KBM-7 (cell line): ENCODE measurements around the gene SRMS.
"Not testable (repeated sequence)": the region's sequence is repeated elsewhere in the genome, so short reads cannot be mapped to it uniquely, and the experiment has no call there.

Experiments
- DNase-seq: peaks from one replicate; pipeline ENCODE4 v3.0.0-alpha.2; 2015
- in situ Hi-C: fragments of 300-500 bp; cut with MboI; formaldehyde crosslinking; loops from 2 replicates; pipeline ENCODE4 v1.14.3; 2020; ENCODE audit warnings: low sequenced_read_pairs, low pct_unique_long_range_greater_than_20kb, mixed read lengths

Gene SRMS

DNA sequence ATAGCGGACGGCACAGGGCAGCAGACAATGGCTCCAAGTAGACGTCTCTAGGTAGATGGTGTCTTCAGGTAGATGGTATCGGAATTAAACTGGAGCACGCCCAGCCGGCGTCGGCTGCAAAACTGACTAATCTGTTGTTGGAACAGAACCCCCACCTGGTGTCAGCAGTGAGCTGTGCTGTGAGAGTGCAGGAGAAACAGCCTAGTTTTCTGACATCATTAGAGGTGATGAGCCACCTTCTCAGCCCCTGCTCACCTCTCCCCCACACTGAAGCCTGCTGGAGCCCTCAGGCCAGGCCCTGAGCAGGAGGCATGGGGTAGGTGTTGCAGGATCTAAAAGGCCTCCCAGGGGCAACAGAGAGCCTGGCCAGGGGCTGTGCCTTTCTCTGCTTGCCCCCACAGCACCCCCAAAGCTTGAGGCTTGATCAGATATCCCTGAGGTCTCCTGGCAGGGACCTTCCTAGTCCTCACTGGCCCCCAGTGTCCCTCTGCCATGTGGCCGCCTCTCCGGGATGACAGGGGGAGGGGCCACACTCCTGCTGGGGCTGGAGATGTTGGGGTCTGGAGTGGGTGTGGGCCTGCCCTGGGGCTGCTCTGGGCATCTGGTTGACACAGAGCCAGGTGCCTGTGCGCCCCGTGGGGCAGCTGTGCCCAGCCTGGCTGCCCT lies 33.4 kb upstream of the SRMS start:
- peak; percentile 37 for DNase-seq
- in situ Hi-C loops: no loop called here

DNA sequence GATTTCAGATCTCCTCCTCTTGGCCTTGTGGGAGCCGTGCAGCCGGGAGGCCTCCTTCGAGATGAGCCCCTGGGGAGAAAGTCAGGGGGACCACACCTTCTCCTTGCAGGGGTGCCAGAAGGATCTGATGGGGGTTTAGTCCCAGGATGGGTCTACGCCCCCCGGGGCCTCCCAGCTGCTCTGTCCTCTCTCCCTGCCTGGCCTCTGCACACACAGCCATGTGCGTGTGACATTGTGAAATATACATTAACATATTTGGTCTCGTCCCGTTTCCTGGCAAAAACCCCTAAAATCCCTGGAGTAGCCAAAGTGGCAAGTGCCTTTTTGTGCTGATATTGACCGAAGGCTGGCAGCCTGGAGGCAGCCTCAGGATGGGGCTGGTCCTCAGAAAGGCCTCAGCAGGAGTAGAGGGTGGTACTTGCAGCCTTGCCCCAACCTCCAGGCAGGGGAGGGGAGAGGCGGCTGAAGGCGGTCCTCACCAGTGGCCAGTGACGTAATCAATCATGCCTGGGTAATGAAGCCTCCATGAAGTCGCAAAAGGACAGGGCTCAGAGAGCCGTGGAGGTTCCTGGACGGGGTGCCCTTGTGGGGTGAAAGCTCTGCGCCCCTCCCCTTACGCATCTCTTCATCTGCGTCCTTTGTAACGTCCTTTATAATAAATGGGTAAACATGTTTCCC lies 31.6 kb upstream of the SRMS start:
- in situ Hi-C loops: no loop called here
- DNase-seq: no peak

DNA sequence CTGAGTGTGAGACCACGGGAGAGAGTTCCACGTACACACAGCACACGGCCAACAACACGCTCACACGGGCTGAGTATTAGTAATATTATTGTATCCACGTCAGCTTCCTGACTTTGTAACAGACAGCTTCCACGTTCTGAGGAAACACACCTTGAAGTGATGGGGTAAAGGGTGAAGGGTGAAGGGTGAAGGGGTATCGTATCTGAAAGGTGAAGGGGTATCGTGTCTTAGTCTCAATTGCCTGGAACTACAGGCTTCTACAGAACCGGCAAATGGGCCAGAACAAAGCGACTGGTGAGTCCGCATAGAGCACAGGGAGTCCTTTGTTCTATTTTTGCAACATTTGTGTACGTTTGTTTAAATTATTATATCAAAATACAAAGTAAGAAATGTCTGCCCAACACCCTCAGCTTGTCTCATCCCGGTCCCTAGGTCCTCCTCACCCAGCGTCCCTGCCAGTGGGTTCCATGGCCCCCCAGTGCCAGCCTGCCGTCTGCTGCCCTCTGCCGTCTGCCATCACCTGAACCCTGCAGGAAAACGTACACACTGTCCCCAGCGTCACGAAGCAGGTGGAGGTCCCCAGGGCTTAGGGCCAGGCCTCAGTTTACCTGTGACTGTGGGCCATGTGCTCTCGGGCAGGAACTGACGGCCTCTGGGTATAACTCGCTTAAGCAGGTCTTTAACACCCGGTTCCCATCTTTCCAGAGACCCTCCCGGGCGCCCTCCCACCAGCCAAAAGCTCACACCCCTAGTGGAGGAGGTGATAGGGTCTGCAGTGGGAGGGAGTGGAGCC lies 30.9 kb upstream of the SRMS start:
- no peak for DNase-seq

DNA sequence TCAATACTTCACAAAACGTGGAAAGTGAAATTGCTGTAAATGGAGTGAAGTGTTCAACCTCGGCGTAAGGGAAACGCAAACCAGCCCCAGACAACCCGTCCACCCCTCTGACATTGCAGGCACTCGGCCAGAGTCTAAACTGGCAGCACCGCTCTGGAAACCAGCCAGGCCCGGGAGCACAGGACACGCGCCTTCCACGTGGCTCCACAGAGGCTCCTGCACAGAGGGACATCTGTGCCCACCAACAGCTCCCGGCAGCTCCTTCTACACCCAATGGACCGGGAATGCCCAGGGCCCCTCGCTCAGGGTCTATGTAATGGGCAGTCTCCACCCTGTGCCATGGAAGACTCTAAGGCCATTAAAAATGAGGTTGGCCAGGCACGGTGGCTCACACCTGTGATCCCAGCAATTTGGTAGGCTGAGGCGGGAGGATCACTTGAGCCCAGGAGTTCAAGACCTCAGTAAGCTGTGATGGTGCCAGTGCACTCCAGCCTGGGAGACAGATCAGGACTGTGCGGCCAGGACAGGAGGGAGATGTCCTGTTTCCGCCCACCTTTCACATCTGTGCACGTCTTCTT lies 29.9 kb upstream of the SRMS start:
- DNase-seq: no peak
- in situ Hi-C loops: no loop called here

More for the DNA sequence above, 30.9 kb upstream of the SRMS start:
- in situ Hi-C loops: no loop called here

DNA sequence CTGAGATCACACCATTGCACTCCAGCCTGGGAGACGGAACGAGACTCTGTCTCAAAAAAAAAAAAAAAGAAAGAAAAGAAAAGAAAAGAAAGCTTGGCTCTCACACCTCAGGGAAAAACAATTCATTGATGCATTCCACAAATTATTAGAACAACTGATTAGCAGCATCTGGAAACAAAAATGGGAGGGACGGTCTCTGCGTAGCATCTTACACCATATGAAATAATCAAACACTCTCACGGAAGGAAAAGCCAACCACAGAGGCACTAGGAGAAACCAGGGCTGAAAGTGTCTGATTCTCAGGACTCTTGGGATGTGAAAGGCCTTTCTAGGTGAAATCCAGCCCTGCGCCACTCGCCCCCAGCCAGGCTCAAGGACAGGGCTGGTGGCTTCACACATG lies 28.8 kb upstream of the SRMS start:
- no peak for DNase-seq
- in situ Hi-C loops: no loop called here

DNA sequence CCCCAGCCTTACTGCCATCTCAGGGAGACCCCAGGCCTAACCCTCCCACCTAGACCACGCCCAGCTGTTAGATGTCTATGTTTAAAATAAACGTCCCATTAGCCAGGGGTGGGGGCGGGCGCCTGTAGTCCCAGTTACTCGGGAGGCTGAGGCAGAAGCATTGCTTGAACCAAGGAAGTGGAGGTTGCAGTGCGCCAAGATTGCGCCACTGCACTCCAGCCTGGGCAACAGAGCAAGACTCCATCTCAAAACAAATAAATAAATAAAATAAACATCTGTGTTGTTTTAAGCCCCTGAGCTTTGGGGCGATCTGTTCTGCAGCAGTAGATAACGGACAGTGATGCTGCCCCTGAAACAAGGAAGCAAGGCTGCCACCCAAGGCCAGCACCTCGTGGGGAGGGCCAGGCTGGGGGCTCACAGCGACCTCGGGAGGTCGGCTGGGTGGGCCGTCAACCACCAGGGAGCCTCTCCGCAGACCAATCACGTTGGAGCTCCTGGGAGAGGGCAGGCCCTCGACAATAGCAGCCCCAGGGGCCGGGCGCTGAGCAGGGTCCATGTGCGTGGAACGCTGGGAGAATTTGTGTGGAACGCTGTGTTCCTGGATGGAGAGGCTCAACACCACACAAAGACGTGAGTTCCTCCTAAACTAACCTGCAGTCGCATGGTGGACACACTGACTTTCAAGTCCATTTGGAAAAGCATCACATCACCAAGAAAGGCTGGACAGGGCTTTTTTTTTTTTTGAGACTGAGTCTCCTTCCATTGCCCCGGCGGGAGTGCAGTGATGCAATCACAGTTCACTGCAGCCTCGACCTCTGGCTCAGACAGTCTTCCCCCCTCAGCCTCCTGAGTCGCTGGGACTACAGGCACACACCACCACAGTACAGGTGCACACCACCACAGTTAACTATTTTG lies 27.5 kb upstream of the SRMS start:
- in situ Hi-C loops: no loop called here

DNA sequence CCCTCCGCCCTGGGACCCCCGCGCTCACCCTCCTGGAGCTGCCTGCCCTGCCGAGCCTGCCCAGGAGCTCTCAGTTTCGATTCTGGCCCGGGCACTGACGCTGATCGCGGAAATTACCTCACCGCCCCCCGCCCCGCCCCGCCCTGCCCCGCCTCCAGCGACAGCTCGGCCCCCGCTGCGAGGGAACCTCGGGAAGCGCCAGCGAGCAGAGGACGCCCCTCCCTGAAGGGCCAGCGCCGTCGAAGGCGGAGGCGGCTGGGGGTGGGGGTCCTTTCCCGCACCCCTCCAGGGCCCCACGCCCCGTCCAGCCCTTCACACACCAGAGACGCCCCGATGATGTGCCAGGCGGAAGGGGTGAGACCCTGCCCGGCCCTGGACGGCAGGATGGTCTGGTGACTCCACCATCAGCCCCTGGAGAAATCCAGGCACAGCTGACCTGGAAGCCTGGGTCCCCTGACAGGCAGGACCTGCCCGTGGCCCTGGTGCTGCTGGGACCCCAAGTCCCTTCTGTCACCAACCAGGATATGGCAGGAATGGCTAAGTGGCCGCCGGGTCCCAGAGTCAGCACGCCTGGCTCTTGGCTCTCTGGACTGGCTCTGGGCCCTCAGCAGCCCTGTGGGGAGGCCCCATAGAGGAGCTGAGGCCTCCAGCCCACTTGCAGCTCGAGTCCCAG lies 26.7 kb upstream of the SRMS start, which contains the start of gene HELZ2:
Gene HELZ2, minus strand, starts transcription at position 84 of the 673 bp plus-strand sequence. CDS start 1,854 bp downstream, outside the sequence.
- no peak for DNase-seq
- in situ Hi-C loops: no loop called here

More for the DNA sequence above, 27.5 kb upstream of the SRMS start:
- no peak for DNase-seq

DNA sequence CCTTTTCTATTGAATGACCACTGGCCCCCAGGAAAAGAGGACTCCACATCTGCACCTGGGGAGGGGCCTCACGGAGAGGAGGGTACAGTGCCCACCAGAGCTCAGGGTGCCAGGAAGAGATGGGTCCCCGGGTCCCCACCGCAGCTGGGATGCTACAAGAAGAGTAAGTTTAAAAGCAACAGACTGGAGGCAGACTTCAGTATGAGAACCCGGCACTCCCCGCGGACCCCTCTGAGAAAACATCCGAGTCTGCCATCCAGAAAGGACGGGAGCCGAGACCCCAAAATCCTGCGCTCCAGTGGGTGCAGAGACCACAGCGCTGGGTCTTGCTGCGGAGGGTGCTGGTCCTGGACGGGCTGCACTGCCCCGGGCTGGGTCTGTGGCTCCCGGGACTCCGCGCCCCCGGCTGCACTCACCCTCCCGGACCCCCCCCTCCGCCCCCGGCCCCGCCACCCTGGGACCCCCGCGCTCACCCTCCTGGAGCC lies 26.1 kb upstream of the SRMS start:
- in situ Hi-C loops: no loop called here

DNA sequence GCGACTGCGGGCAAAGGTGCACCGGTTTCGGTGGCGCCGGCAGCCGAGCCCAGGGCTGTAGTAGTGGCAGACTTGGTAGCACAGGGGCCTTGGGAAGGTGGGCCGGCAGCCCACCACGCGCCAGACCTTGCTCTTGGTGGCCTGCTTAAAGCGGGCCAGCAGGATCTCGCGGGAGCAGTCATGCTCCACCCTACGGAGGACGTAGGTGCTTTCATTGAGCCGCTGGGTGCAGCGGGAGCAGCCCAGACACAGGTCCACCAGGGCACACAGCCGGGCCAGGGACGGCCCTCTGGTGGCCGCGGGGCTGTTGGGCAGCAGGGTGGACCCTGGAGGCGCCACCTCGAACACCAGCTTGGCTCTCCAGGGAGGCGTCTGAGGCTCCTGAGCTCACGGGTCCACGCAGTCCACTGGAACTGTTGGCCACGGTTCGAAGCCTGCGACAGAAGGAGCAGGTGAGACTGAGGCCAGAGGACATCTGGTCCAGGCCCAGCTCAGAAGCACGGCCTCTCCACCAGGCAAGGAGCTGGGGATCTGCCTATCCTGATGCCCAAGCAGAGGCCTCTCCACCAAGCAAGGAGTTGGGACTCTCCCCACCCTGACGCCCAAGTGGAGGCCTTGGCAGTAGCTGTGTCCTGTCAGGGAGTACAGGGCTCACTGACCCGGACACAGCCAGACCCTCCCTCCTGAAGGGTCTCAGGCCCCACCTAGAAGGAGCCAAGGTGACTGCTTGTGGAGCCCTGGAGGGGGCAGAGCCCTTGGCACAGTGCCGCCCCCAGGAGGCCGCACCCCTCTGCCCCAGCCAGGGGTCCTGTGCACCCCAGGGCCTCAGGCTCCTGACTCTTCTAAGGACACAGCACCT lies 25.5 kb upstream of the SRMS start:
- DNase-seq: no peak
- in situ Hi-C loops: no loop called here

More for the DNA sequence above, 26.1 kb upstream of the SRMS start:
- no peak for DNase-seq

DNA sequence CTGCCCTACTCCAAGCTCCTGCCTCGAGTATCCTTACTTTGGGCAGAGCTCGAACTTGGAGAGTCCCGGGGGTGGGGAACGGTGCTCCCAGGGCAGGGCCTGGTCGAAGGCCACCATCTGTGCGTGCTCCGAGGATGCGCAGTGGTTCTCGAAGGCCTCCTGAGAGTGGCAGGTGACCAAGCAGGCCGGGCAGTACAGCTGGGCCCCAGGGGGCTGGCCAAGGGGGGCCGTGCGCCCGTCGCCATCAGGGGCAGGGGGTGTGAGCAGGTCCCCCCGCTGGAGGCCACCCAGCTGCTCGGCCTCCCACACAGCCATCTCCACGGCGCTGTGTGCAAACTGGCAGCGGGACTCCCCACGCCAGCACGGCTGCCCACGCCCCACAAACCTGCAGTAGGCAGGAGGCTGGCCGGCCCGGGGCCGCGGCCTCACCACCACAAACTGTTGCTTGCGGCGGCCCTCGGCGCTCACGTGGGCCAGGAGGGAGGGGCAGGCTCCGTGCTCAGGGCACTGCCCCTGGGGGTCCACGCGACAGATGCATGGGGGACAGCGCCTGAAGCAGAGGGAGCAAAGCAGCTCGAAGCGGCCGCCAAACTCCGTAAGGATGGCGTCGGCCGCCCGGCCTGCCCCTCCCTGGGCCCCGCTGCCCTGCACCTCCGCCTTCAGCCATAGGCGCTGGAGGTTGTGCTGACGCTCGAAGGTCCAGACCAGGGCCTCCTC lies 24.7 kb upstream of the SRMS start:
- in situ Hi-C loops: no loop called here
- no peak for DNase-seq

DNA sequence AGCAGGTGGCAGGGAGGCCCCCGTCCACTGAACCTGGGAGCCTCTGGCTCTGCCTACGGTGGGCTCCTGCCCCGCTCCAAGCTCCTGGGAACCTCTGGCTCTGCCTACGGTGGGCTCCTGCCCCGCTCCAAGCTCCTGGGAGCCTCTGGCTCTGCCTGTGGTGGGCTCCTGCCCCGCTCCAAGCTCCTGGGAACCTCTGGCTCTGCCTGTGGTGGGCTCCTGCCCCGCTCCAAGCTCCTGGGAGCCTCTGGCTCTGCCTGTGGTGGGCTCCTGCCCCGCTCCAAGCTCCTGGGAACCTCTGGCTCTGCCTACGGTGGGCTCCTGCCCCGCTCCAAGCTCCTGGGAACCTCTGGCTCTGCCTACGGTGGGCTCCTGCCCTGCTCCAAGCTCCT lies 23.5 kb upstream of the SRMS start:
- in situ Hi-C loops, DNase-seq: not testable (repeated sequence)

DNA sequence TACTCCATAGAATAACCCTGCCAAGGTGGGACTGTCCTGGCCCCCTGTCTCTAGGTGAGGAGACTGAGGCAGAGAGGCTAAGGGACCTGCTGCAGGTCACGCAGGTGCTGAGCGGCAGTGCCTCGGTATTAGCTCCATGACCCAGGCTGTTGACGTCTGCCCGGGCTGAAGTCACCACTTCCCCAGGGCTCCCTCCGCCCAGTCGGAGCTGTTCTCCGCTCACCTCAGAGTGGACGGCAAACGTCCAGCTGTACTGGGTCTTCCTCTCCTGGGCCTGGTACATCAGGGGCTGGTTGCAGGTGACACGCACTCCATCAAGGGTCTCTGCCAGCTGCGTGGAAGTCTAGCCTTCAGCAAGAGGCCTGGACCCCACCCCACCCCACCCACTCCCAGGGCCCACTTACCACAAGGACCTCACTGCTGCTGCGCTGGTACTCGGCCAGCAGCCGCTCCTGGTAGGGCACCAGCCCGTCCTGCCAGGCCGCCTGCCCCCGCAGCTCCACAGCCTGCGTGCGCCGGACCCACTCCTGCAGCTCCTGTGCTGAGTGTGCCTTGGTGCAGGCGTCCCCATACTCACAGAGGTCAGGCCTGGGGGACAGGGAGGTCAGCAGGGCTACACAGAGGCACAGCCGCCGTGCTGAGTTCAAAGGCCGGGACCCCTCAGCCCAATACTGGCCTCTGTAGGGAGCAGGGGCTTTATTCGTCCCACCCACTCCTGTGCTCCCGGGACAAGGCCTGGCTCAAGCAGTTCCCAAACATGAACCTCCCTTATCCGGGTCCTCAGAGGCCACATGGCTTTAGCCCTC lies 22.9 kb upstream of the SRMS start:
- in situ Hi-C loops: no loop called here
- DNase-seq: no peak

DNA sequence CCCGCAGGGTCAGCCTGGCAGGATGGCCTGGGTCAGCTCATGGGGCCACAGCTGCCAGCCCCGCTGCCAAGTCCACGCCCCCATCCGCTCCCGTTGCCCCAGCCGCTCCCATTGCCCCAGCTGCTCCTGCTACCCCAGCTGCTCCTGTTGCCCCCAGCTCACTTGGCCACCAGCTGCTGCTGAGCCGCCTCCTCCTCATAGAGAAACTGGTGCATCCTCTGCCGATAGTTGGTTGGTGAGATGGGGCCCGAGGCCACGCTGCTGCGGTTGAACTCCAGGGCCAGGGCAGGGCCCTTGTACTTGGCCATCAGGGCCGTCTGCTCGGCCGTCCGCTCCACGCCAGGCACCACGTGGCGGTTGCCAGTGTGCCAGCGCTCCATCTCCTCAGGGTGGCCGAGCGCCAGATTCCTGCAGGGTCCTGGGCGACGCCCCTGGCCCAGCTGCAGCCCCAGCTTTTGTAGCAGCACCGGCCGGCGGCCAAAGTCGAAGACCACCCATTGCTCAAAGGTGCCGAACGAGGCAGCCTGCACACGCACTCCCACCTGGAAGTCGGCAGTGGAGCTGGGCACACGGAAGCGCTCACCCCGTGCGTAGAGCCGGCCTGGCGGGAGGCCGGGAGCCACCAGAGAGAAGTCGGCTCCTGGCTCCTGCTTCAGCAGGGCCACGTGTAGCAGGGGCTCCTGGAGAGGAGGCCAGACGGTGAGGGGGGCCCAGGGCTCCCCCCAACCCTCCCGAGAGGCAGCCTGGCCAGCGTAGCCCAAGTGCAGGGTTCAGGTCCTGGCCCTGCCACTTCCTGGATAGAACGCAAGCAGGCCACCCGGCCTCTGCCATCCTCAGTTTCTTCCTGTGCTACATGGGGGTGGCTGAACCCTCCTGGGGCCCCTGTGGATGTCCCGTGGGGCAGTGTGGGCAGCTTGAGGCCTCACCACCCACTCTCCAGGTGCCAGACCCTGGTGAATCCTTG lies 21.7 kb upstream of the SRMS start:
- in situ Hi-C loops: no loop called here
- no peak for DNase-seq

DNA sequence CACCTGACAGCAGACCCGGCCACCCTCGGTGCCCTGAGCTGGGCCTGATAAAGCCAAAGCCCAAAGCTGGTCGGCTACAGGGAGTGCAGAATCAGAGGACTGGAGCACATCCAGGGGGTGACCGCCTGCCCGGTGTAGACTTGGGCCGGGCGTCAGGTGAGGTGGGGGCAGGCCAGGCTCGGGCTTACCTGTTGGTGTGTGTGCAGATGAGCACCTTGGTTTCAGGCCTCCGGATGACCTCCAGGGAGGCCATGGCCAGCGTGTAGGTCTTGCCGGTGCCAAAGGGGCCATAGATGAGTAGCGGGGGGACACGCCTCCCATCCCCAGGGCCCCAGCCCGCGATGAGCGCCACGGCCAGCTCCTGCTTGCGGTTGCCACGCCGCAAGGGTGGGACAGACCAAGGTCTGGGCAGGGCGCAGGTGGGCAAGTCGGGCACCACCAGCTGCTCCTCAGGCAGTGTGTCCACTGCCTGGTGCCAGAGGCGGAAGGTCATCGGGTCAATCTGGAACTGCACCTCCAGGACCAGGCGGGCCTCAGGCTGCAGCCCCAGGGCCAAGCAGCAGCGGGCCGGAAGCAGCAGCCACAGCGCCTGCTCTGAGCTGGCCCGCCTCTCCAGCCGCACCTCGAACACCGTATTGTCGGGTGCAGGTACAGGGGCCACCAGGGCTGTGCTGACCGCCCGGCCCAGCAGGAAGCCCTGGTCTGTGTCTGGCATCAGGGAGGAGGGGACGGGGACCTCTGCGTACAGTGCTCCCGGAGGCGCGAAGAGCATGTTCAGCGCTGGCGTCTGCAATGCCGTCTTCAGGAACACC lies 20.8 kb upstream of the SRMS start:
- in situ Hi-C loops: no loop called here
- peak; percentile 43 for DNase-seq
